ENCODE measurements around the gene PSPC1.
"Not testable (repeated sequence)": the region's sequence is repeated elsewhere in the genome, so short reads cannot be mapped to it uniquely, and the experiment has no call there.

PSPC1 gene

GRCh38 chr13:19725320-19725719, 57.4 kb downstream of the PSPC1 start:
- no peak for TF ChIP-seq CTCF (IDR thresholded peaks at IDR 0.05; ENCODE audit: control extremely low read depth, extremely low read depth, low read depth, missing control alignments)
- ChIA-PET POLR2A (no interaction called here), CTCF (interaction anchor here (0.8 kb wide), 1 partner anchor 34 kb away, joined by 3 read pairs; no protein-coding TSS in a partner anchor)
- DNase-seq (ENCODE audit: extremely low spot score), result no peak

GRCh38 chr13:19720039-19720438, 62.7 kb downstream of the PSPC1 start:
- no peak for DNase-seq (ENCODE audit: extremely low spot score)
- POLR2A ChIA-PET, result no interaction called here
- no peak for TF ChIP-seq CTCF (IDR thresholded peaks at IDR 0.05; ENCODE audit: control extremely low read depth, extremely low read depth, low read depth, missing control alignments)
- CTCF ChIA-PET, result no interaction called here

GRCh38 chr13:19713186-19713965, 69.4 kb downstream of the PSPC1 start:
- ChIA-PET POLR2A (no interaction called here), CTCF (no interaction called here)
- DNase-seq (ENCODE audit: extremely low spot score), result no peak
- TF ChIP-seq CTCF (IDR thresholded peaks at IDR 0.05; ENCODE audit: control extremely low read depth, extremely low read depth, low read depth, missing control alignments), result no peak

GRCh38 chr13:19709782-19710181, 73.0 kb downstream of the PSPC1 start:
- CTCF ChIA-PET; POLR2A ChIA-PET; DNase-seq (ENCODE audit: extremely low spot score): not testable (repeated sequence)

- CTCF ChIA-PET, result not testable (repeated sequence)
- POLR2A ChIA-PET, result interaction anchor here (0.6 kb wide), 1 partner anchor 14 kb away, joined by 7 read pairs; no protein-coding TSS in a partner anchor
These were observed 73.7 kb downstream of the PSPC1 start for GRCh38 chr13:19709039-19709438.

GRCh38 chr13:19704256-19704655, 78.5 kb downstream of the PSPC1 start:
- CTCF ChIA-PET; DNase-seq (ENCODE audit: extremely low spot score); POLR2A ChIA-PET: not testable (repeated sequence)

More at GRCh38 chr13:19709039-19709438, 73.7 kb downstream of the PSPC1 start:
- not testable (repeated sequence) for DNase-seq (ENCODE audit: extremely low spot score)

GRCh38 chr13:19701619-19702018, 81.1 kb downstream of the PSPC1 start:
- POLR2A ChIA-PET; CTCF ChIA-PET; DNase-seq (ENCODE audit: extremely low spot score): not testable (repeated sequence)

GRCh38 chr13:19700963-19701362, 81.8 kb downstream of the PSPC1 start:
- CTCF ChIA-PET; POLR2A ChIA-PET; DNase-seq (ENCODE audit: extremely low spot score): not testable (repeated sequence)

- TF ChIP-seq CTCF (IDR thresholded peaks at IDR 0.05; ENCODE audit: control extremely low read depth, extremely low read depth, low read depth, missing control alignments), result no peak
- POLR2A ChIA-PET, result no interaction called here
These were observed 86.9 kb downstream of the PSPC1 start for GRCh38 chr13:19695829-19696228.

More at GRCh38 chr13:19695829-19696228, 86.9 kb downstream of the PSPC1 start:
- no peak for DNase-seq (ENCODE audit: extremely low spot score)
- CTCF ChIA-PET, result no interaction called here

Measured in GM10248 (cell line).